Activated T-cell treated with anti-CD3 and anti-CD28 coated beads for 48 hours (primary cell): ENCODE results near the gene SSUH2.

ENCODE experiments used
- DNase-seq: peaks from one replicate; pipeline ENCODE4 v3.0.0-alpha.2; 2020; ENCODE audit warnings: low read depth

Gene SSUH2

GRCh38 chr3:8579943-8580342, 64.7 kb downstream of the SSUH2 start:
- DNase-seq = no peak

GRCh38 chr3:8579096-8579495, 65.5 kb downstream of the SSUH2 start:
- DNase-seq = no peak

- no peak for DNase-seq
Observed at GRCh38 chr3:8578282-8578681, 66.3 kb downstream of the SSUH2 start.

DNA sequence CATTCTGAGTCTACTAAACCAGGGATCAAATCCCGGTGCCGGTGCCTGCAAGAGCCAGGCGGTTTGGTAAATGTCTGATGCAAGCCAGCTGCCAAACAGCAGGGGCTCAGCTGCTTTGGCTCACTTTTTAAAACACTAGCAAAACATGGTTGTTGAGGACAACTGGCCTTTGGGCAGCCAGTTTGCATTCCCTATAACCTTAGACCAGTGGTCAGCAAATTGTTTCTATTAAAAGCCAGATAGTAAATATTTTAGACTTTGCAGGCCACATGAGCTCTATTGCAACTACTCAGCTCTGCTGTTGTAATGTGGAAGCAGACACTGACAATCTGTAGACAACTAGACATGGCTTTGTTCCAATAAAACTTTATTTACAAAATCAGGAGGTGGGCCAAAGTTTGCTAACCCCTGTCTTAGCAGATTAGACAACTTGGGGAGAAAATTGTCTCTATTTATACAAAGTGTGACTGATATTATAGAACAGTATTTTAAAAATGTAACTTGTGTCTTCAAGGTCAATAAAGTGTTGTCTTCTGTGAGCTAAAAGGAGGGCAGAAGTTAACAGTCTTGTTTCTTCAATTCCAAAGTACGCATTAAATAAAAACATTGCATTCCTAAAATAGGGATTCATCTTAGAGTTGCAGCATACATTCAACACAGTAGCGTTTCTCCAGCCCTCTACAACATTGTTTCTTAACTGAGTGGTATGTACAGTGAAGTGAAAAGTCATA, 67.6 kb downstream of the SSUH2 start:
- no peak for DNase-seq

DNA sequence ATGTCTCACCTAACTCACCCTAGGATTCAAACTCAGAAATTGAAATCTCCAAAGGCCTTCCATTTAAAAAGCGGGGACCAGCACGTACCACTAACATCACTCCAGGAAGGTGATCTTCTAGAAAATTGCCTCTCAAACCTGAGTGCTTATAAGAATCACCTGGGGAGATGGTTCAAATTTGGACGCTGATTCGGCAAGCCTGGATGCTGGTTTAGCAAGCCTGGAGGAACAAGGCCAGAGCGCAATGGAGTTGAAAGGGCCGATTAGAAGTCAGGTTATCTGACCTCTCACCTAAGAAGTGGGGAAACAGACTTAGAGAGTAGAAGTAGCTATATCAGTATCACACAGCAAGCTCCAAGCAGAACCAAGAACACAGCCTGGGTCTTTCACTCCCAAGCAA, 68.2 kb downstream of the SSUH2 start:
- DNase-seq = no peak

GRCh38 chr3:8575364-8576104, 69.1 kb downstream of the SSUH2 start:
- DNase-seq = no peak

GRCh38 chr3:8574670-8575322, 69.8 kb downstream of the SSUH2 start:
- DNase-seq = no peak

DNA sequence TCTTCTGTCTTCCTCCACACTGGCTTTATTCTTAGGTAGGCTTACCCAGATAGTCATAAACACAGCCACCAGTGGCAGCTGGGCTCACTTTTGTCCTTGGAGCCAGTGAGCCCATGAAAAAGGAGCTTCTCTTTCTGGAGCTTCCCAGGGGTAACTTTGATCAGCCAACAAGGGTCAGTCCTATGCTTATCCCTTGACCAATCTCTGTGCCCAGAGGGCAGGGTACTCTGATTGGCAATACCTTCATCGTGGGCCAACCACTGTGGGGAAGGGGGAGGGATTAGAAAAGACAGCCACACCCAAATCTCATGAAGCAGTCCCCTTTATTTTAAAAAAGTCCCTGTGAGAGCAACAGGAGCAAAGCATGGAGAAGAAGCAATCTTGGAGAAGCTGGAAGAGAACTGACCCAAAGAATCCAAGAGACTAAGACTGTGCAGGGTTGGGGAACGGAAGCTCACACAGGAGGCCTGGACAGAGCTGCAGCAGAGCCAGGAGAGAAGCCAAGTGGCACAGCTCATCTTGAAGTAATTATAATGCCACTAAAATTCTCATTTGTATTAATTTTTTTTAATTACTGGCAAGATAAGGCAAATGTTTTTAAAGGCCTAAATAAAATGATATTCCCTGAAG, 70.4 kb downstream of the SSUH2 start:
- no peak for DNase-seq

DNA sequence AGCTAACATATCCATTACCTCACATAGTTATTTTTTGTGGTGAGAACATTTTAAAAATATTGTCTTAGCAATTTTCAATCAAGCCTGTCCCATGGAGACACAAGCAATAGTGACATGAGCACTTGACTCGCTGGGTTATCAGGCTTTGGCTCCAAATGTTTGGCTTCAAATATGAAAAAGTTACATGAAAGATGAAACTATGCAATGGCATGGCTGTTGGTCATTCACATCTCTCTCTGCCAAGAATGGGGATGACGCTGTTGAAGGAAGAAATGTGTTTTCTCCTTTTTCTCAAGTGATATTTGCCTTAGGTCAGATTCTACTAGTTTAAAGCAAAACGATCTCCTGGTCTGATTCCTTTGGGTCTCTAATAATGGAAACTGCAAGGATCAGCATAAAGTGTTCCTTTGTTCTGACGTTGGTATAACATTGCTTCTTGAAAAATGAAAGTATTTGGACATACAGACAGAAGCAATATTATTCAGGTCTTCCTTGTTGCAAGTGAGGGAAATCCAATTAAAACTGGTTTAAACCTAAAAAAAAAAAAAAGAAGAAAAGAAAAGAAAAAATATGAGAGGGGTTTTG, 71.2 kb downstream of the SSUH2 start:
- DNase-seq = no peak

GRCh38 chr3:8571256-8571655, 73.3 kb downstream of the SSUH2 start:
- no peak for DNase-seq
